Esophagus muscularis mucosa (tissue), 4 donors: Measurements from ENCODE around the gene TBCD. TPM values are rescaled to one million over a fixed set of nuclear protein-coding genes. Genes with fewer than 3 reads are reported as not detected.
"Not testable (repeated sequence)": the region's sequence is repeated elsewhere in the genome, so short reads cannot be mapped to it uniquely, and the experiment has no call there.

Experiments
- DNase-seq: peaks from one replicate; pipeline ENCODE4 v3.0.0-alpha.2; 2017; ENCODE audit errors: extremely low spot score
- H3K27ac ChIP-seq, 4 donors: fragments of 200-600 bp; sonication (generic); replicated peaks in 1 of 4; 1 replicate in 3 of 4; 2 replicates in 1 of 4; pipeline ENCODE4 v1.5.1; 2016 to 2019; ENCODE audit warnings: mild to moderate bottlenecking in 1 of 4
- H3K27me3 ChIP-seq, 4 donors: fragments of 200-600 bp; sonication (generic); one replicate each; pipeline versions ENCODE4 v1.5.1 to v1.6.0; 2016 to 2019
- H3K36me3 ChIP-seq, 4 donors: fragments of 200-600 bp; sonication (generic); one replicate each; pipeline ENCODE4 v1.5.1; 2016 to 2019
- H3K4me1 ChIP-seq, 4 donors: fragments of 200-600 bp; sonication (generic); one replicate each; pipeline ENCODE4 v1.5.1; 2016 to 2019
- H3K4me3 ChIP-seq, 4 donors: fragments of 200-600 bp; sonication (generic); 1 replicate in 2 of 4; 2 replicates in 2 of 4; pipeline ENCODE4 v1.5.1; 2016 to 2019; ENCODE audit warnings: mild to moderate bottlenecking in 4 of 4, moderate library complexity in 1 of 4
- H3K9me3 ChIP-seq, 4 donors: fragments of 200-600 bp; sonication (generic); 1 replicate in 3 of 4; 2 replicates in 1 of 4; pipeline ENCODE4 v1.5.1; 2016 to 2019
- EP300 ChIP-seq: sonication (generic); formaldehyde crosslinking; IDR thresholded peaks from one replicate; pipeline ENCODE4 v1.6.1; 2017; ENCODE audit warnings: antibody characterized with exemption
- POLR2A ChIP-seq: fragments of 450-650 bp; IDR thresholded peaks from one replicate; pipeline ENCODE4 v1.6.1; 2017; ENCODE audit warnings: antibody characterized with exemption, moderate library complexity, mild to moderate bottlenecking, low read depth
- POLR2AphosphoS5 ChIP-seq, 2 donors: sonication (generic); formaldehyde crosslinking; IDR thresholded peaks; one replicate each; pipeline ENCODE4 v1.6.1; 2017; ENCODE audit warnings: antibody characterized with exemption in 2 of 2
- WGBS: methylation state at CpG from one replicate; pipeline ENCODE4 v1.1.5; 2018; 5-methylcytosine and 5-hydroxymethylcytosine counted together
- intact Hi-C: fragments of 100-400 bp; cut with DNase I; formaldehyde crosslinking; loops from one replicate; pipeline ENCODE4 v1.15.1; 2023
- total RNA-seq, 4 donors: library from RNA; depleted of rRNA; stranded (reverse); fragments of >200 nt; gene quantifications; one replicate each; pipeline versions ENCODE4 v1.1.0 to v1.2.1, GENCODE V29; 2016
- TF ChIP-seq, protein P1 (sequence below), 3 experiments: fragments of 200-600 bp in 2 of 3; fragments of 450-650 bp in 1 of 3; sonication (generic) in 2 of 3; IDR thresholded peaks; one replicate each; pipeline ENCODE4 v1.5.1; 2017 to 2019; ENCODE audit warnings: antibody characterized with exemption in 3 of 3, mild to moderate bottlenecking in 2 of 3, moderate library complexity in 1 of 3

TBCD gene
- total RNA-seq, 4 donors from 2014 or later, result 38.1 to 56.7 (median 53.6) TPM

DNA sequence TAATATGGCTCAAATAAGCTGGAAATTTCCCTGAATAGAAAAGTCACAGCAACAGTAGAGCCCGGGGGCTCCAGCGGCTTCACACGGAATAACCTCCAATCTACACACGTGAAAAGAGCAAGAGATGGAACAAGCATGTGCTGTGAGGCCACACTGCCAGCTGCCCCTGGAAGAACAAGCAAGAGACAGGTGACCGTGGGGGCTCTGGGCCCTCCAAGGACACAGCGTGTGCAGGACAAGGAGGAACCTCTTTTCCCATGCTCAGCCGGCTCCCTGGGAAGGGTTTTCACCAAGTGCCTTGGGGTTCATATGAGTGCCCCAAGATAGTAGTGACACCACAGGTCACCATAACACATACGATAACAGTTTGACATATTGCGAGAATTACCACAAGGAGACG is 198.1 kb downstream of the TBCD start:
- Histone ChIP-seq H3K4me3 (no peak overlapping the region), H3K36me3 (peaks cover 4 to 8% (median 4%) of the 10 kb centered on the region in 4 donors), H3K27ac (no peak overlapping the region), H3K9me3 (peaks cover 0 to 42% (median 24%) of the 10 kb centered on the region in 4 donors), H3K4me1 (no peaks in the 10 kb centered on the region), H3K27me3 (no peaks in the 10 kb centered on the region)
- no peak for DNase-seq
- intact Hi-C loops, result no loop called here
- TF ChIP-seq POLR2AphosphoS5 (IDR thresholded peaks at IDR 0.05), result no peak
- 96% methylated on average over 10 of the region's 10 CpGs for WGBS

DNA sequence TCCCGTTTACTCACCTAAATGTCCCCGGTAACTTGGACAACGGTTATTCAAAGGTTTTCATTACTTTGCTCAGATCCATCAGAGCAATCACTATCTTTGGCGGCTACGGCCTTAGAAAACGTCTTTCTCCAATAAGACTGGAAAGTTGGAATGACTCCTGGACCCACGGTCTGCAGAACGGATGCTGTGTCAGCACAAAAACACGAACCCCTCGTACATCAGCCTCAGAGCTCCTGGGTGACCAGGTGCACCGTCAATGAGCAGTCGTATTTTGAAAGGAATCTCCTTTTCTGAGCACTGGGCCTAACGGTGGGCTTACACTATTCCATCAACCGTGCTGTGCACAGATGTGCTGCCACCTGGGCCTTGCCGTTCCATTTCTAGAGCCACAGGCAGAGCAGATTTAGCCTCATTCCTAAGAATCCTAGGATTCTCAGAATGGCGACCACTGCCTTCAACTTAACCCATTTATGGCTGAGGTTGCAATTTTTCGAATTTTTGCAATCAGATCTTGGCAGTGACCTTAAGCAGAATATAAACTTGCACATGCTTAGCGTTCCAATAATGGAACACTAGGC is 198.7 kb downstream of the TBCD start:
- DNase-seq, result no peak
- Histone ChIP-seq H3K27me3 (no peaks in the 10 kb centered on the region), H3K27ac (no peak overlapping the region), H3K4me1 (no peaks in the 10 kb centered on the region), H3K36me3 (peaks cover 0 to 4% (median 2%) of the 10 kb centered on the region in 4 donors), H3K9me3 (peaks cover 0 to 40% (median 23%) of the 10 kb centered on the region in 4 donors), H3K4me3 (no peak overlapping the region)
- WGBS, result 91% methylated on average over 18 of the region's 18 CpGs
- intact Hi-C loops, result no loop called here
- TF ChIP-seq EP300 (no peak), POLR2A (no peak), POLR2AphosphoS5 (IDR thresholded peaks at IDR 0.05) (no peak)
- TF ChIP-seq, protein P1, sequence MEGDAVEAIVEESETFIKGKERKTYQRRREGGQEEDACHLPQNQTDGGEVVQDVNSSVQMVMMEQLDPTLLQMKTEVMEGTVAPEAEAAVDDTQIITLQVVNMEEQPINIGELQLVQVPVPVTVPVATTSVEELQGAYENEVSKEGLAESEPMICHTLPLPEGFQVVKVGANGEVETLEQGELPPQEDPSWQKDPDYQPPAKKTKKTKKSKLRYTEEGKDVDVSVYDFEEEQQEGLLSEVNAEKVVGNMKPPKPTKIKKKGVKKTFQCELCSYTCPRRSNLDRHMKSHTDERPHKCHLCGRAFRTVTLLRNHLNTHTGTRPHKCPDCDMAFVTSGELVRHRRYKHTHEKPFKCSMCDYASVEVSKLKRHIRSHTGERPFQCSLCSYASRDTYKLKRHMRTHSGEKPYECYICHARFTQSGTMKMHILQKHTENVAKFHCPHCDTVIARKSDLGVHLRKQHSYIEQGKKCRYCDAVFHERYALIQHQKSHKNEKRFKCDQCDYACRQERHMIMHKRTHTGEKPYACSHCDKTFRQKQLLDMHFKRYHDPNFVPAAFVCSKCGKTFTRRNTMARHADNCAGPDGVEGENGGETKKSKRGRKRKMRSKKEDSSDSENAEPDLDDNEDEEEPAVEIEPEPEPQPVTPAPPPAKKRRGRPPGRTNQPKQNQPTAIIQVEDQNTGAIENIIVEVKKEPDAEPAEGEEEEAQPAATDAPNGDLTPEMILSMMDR (IDR thresholded peaks at IDR 0.05), result no peak

DNA sequence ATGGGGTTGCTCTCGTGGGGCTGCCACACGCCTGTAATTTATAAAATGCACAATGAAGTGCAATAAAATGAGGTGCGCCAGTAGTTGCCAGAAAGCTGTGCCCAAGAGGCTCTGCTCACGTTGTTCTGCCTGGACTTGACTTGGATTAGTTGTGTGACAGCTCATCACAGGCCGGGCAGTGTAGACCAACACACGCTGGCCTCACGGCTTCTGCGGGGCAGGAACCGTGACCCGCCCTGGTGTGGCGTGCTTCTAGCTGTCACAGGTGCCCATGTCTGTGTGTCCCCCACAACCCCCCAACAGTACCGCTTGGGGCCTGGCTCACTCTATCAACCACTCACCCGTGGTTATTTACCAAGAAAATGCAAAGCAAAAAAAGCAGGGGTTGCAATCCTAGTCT is 200.2 kb downstream of the TBCD start:
- 96% methylated on average over 13 of the region's 13 CpGs for WGBS
- Histone ChIP-seq H3K4me1 (no peaks in the 10 kb centered on the region), H3K27me3 (no peaks in the 10 kb centered on the region), H3K9me3 (peaks cover 0 to 29% (median 14%) of the 10 kb centered on the region in 4 donors), H3K36me3 (peaks cover 0 to 13% (median 7%) of the 10 kb centered on the region in 4 donors), H3K27ac (no peak overlapping the region), H3K4me3 (no peak overlapping the region)
- intact Hi-C loops, result no loop called here
- TF ChIP-seq, protein P1 (IDR thresholded peaks at IDR 0.05), result no peak
- TF ChIP-seq EP300 (no peak), POLR2A (no peak), POLR2AphosphoS5 (IDR thresholded peaks at IDR 0.05) (no peak)
- DNase-seq, result no peak

DNA sequence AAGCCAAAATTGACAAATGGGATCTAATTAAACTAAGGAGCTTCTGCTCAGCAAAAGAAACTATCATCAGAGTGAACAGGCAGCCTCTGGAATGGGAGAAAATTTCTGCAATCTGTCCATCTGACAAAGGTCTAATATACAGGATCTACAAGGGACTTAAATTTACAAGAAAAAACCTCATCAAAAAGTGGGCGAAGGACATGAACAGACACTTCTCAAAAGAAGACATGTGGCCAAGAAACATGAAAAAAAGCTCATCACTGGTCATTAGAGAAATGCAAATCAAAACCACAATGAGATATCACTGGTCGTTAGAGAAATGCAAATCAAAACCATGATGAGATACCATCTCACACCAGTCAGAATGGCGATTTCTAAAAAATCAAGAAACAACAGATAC is 203.2 kb downstream of the TBCD start:
- H3K4me3 ChIP-seq, H3K27ac ChIP-seq, intact Hi-C loops, H3K4me1 ChIP-seq, DNase-seq, H3K27me3 ChIP-seq: not testable (repeated sequence)
- Histone ChIP-seq H3K36me3 (peaks cover 0 to 15% (median 7%) of the 10 kb centered on the region in 4 donors), H3K9me3 (peaks cover 0 to 25% (median 11%) of the 10 kb centered on the region in 4 donors)
- 82% methylated on average over 3 of the region's 3 CpGs for WGBS

DNA sequence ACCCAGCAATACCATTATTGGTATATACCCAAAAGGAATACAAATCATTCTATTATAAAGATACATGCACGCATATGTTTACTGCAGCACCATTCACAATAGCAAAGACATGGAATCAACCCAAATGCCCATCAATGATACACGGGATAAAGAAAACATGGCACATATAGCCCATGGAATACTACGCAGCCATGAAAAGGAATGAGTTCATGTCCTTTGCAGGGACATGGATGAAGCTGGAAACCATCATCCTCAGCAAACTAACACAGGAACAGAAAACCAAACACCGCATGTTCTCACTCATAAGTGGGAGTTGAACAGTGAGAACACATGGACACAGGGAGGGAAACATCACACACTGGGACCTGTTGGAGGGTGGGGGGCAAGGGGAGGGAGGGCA is 203.8 kb downstream of the TBCD start:
- intact Hi-C loops, H3K4me3 ChIP-seq, H3K4me1 ChIP-seq, H3K27ac ChIP-seq, H3K27me3 ChIP-seq, DNase-seq: not testable (repeated sequence)
- WGBS, result 98% methylated on average over 4 of the region's 4 CpGs
- H3K36me3 ChIP-seq, result peaks cover 0 to 15% (median 6%) of the 10 kb centered on the region in 4 donors
- H3K9me3 ChIP-seq, result peaks cover 0 to 25% (median 11%) of the 10 kb centered on the region in 4 donors

DNA sequence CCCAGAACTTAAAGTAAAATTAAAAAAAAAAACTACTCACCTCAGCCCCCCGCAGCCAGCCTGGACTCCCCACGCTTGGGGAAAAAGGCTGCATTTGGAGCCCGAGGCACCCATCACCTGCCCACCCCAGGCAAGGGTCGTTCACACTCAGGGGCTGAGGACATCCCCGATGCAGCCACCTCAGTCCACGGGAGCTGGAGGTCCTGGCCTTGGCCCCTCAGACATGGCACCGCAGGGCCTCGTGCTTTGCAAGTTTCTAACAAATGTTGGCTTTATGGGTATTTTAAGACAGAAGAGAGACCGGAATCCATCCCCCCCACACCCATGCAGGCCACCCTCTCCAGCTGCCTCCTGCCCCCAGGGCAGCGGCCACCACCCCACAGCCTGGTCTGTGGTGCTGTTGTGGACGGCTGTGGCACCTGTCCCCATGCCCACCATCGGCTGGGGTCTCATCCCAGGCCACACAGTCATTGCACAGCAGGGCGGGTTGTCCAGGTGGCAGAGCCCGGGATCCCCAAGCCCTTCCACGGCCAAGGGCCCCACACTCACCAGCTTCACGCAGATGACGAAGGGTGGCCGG is 204.4 kb downstream of the TBCD start:
- H3K27me3 ChIP-seq, result no peaks in the 10 kb centered on the region
- TF ChIP-seq POLR2A (no peak), POLR2AphosphoS5 (IDR thresholded peaks at IDR 0.05) (no peak), EP300 (no peak)
- TF ChIP-seq, protein P1 (IDR thresholded peaks at IDR 0.05), result no peak
- H3K36me3 ChIP-seq, result peaks cover 0 to 15% (median 4%) of the 10 kb centered on the region in 4 donors
- H3K4me3 ChIP-seq, result no peak overlapping the region
- WGBS, result 93% methylated on average over 14 of the region's 18 CpGs
- DNase-seq, result no peak
- no peak overlapping the region for H3K27ac ChIP-seq
- H3K9me3 ChIP-seq, result peaks cover 0 to 25% (median 11%) of the 10 kb centered on the region in 4 donors
- intact Hi-C loops, result no loop called here
- no peaks in the 10 kb centered on the region for H3K4me1 ChIP-seq
